IPS-15b (cell line): ENCODE data around the gene SMARCA4.

ENCODE experiments used
- H3K27me3 ChIP-seq: one replicate; pipeline ENCODE4 v1.6.1; 2013; ENCODE audit warnings: low read length; ENCODE audit not compliant: control insufficient read depth, insufficient read depth
- H3K36me3 ChIP-seq: one replicate; pipeline ENCODE4 v1.6.1; 2013; ENCODE audit warnings: low read length; ENCODE audit not compliant: control insufficient read depth, insufficient read depth
- H3K4me1 ChIP-seq: one replicate; pipeline ENCODE4 v1.6.1; 2013; ENCODE audit warnings: mild to moderate bottlenecking, low read length; ENCODE audit not compliant: control insufficient read depth, insufficient read depth
- H3K4me3 ChIP-seq: one replicate; pipeline ENCODE4 v1.5.1; 2013; ENCODE audit warnings: low read depth, low read length
- H3K9ac ChIP-seq: one replicate; pipeline ENCODE4 v1.6.1; 2013; ENCODE audit warnings: low read depth, mild to moderate bottlenecking, low read length
- H3K9me3 ChIP-seq: one replicate; pipeline ENCODE4 v1.6.1; 2013; ENCODE audit warnings: mild to moderate bottlenecking, low read length; ENCODE audit not compliant: control insufficient read depth, insufficient read depth

SMARCA4 gene

GRCh38 chr19:11007385-11007784, 46.6 kb downstream of the SMARCA4 start:
- Histone ChIP-seq H3K4me1 (no peaks in the 10 kb centered on the region), H3K27me3 (no peaks in the 10 kb centered on the region), H3K36me3 (peaks cover 53% of the 10 kb centered on the region), H3K9me3 (no peaks in the 10 kb centered on the region), H3K9ac (no peak overlapping the region), H3K4me3 (no peak overlapping the region)

GRCh38 chr19:11007962-11008532, 47.2 kb downstream of the SMARCA4 start:
- no peaks in the 10 kb centered on the region for H3K27me3 ChIP-seq
- no peaks in the 10 kb centered on the region for H3K4me1 ChIP-seq
- no peak overlapping the region for H3K4me3 ChIP-seq
- peaks cover 57% of the 10 kb centered on the region for H3K36me3 ChIP-seq
- no peaks in the 10 kb centered on the region for H3K9me3 ChIP-seq
- H3K9ac ChIP-seq: no peak overlapping the region

- Histone ChIP-seq H3K27me3 (no peaks in the 10 kb centered on the region), H3K9ac (no peak overlapping the region), H3K36me3 (peaks cover 68% of the 10 kb centered on the region), H3K4me3 (no peak overlapping the region), H3K9me3 (no peaks in the 10 kb centered on the region), H3K4me1 (no peaks in the 10 kb centered on the region)
Measured at GRCh38 chr19:11010041-11010440, 49.2 kb downstream of the SMARCA4 start.

GRCh38 chr19:11012507-11012906, 51.7 kb downstream of the SMARCA4 start:
- H3K9me3 ChIP-seq: no peaks in the 10 kb centered on the region
- no peak overlapping the region for H3K9ac ChIP-seq
- no peaks in the 10 kb centered on the region for H3K4me1 ChIP-seq
- peaks cover 68% of the 10 kb centered on the region for H3K36me3 ChIP-seq
- H3K4me3 ChIP-seq: no peak overlapping the region
- no peaks in the 10 kb centered on the region for H3K27me3 ChIP-seq

GRCh38 chr19:11013771-11014170, 52.9 kb downstream of the SMARCA4 start:
- H3K4me1 ChIP-seq: no peaks in the 10 kb centered on the region
- no peak overlapping the region for H3K9ac ChIP-seq
- peaks cover 69% of the 10 kb centered on the region for H3K36me3 ChIP-seq
- H3K4me3 ChIP-seq: no peak overlapping the region
- H3K27me3 ChIP-seq: no peaks in the 10 kb centered on the region
- H3K9me3 ChIP-seq: no peaks in the 10 kb centered on the region

- Histone ChIP-seq H3K27me3 (no peaks in the 10 kb centered on the region), H3K9me3 (no peaks in the 10 kb centered on the region), H3K9ac (no peak overlapping the region), H3K4me1 (no peaks in the 10 kb centered on the region), H3K36me3 (peaks cover 70% of the 10 kb centered on the region), H3K4me3 (no peak overlapping the region)
Measured at GRCh38 chr19:11014403-11014911, 53.6 kb downstream of the SMARCA4 start.

- Histone ChIP-seq H3K36me3 (peaks cover 76% of the 10 kb centered on the region), H3K4me1 (no peaks in the 10 kb centered on the region), H3K4me3 (no peak overlapping the region), H3K9me3 (no peaks in the 10 kb centered on the region), H3K27me3 (no peaks in the 10 kb centered on the region), H3K9ac (no peak overlapping the region)
Measured at GRCh38 chr19:11016631-11017030, 55.8 kb downstream of the SMARCA4 start.

GRCh38 chr19:11017275-11018035, 56.6 kb downstream of the SMARCA4 start:
- no peak overlapping the region for H3K4me3 ChIP-seq
- H3K4me1 ChIP-seq: no peaks in the 10 kb centered on the region
- peaks cover 81% of the 10 kb centered on the region for H3K36me3 ChIP-seq
- H3K9me3 ChIP-seq: no peaks in the 10 kb centered on the region
- H3K27me3 ChIP-seq: no peaks in the 10 kb centered on the region
- H3K9ac ChIP-seq: no peak overlapping the region

GRCh38 chr19:11018179-11018578, 57.3 kb downstream of the SMARCA4 start:
- Histone ChIP-seq H3K9ac (no peak overlapping the region), H3K9me3 (no peaks in the 10 kb centered on the region), H3K4me1 (no peaks in the 10 kb centered on the region), H3K27me3 (no peaks in the 10 kb centered on the region), H3K36me3 (peaks cover 80% of the 10 kb centered on the region), H3K4me3 (no peak overlapping the region)

GRCh38 chr19:11018763-11019162, 57.9 kb downstream of the SMARCA4 start:
- peaks cover 80% of the 10 kb centered on the region for H3K36me3 ChIP-seq
- H3K4me1 ChIP-seq: no peaks in the 10 kb centered on the region
- no peaks in the 10 kb centered on the region for H3K9me3 ChIP-seq
- H3K9ac ChIP-seq: no peak overlapping the region
- H3K4me3 ChIP-seq: no peak overlapping the region
- no peaks in the 10 kb centered on the region for H3K27me3 ChIP-seq

GRCh38 chr19:11019262-11019661, 58.4 kb downstream of the SMARCA4 start:
- H3K4me1 ChIP-seq: no peaks in the 10 kb centered on the region
- no peak overlapping the region for H3K9ac ChIP-seq
- no peaks in the 10 kb centered on the region for H3K27me3 ChIP-seq
- peaks cover 80% of the 10 kb centered on the region for H3K36me3 ChIP-seq
- no peak overlapping the region for H3K4me3 ChIP-seq
- H3K9me3 ChIP-seq: no peaks in the 10 kb centered on the region

GRCh38 chr19:11019824-11020223, 59.0 kb downstream of the SMARCA4 start:
- Histone ChIP-seq H3K4me1 (no peaks in the 10 kb centered on the region), H3K27me3 (no peaks in the 10 kb centered on the region), H3K36me3 (peaks cover 82% of the 10 kb centered on the region), H3K4me3 (no peak overlapping the region), H3K9ac (no peak overlapping the region), H3K9me3 (no peaks in the 10 kb centered on the region)
